HTR-8/SVneo (cell line): ENCODE data around the gene ADD2.

Experiments used
- DNase-seq: peaks from one replicate; pipeline ENCODE4 v3.0.0; 2011; ENCODE audit warnings: low spot score, mixed read lengths; ENCODE audit not compliant: insufficient read length
- FAIRE-seq: peaks from 2 replicates; lab custom pipeline; 2011; peaks lifted over from hg19 to GRCh38; lab: Jason Lieb, UNC

Gene ADD2

DNA sequence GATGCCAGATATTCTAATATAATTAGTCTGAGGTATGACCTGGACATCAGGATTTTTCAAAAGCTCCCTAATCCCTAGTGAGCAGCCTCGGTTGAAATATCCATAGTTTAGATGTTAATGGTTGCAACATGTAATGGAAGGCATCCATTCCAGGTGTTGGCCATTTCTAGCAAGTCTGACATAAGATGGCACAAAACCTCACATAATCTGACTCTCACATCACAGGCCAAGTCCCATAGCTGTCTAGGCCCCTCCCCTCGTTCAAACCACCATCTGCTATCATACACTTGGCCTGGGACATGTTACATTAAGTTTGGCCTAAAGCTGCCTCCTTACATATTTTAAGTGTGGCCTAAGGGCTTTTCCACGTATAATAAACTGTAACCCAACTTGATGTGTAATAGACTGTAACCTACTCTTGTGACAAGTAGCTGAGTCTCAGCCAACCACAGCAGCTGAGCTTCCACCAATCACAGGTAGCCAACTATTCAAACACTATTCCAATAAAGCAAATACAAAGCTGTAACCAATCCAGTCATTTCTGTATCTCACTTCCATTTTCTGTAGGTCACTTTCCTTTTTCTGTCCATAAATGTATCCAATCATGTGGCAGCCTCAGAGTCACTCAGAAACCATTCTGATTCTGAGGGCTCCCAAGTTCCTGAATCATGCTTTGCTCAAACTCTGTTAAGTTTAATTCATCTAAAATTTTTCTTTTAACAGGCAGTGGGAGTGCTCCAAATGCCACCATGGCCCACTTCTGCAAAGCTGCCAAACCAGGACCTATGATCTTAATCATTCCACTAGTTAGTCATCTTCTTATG, 59.4 kb downstream of the ADD2 start:
- DNase-seq (no peak), FAIRE-seq (peak; percentile 63)

DNA sequence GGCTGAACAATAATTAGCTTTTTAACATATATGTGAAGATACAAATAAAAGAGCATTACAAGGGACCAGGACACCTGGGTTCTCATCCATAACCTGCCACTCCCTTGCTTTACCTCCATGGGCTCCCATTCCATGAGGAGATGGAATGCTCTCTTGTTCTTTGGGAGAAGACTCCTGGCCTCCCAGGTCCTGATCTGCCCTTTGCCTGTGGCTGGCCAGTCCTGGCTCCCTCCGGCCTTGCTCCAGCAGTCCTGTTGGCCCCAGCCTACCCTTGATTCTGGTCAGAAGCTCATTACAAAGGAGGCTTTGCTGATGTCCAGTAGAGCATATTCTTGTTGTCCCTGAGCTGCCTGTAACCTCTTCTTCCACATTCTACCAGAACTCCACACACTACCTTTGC, 60.3 kb downstream of the ADD2 start:
- FAIRE-seq (peak; percentile 28), DNase-seq (no peak)

DNA sequence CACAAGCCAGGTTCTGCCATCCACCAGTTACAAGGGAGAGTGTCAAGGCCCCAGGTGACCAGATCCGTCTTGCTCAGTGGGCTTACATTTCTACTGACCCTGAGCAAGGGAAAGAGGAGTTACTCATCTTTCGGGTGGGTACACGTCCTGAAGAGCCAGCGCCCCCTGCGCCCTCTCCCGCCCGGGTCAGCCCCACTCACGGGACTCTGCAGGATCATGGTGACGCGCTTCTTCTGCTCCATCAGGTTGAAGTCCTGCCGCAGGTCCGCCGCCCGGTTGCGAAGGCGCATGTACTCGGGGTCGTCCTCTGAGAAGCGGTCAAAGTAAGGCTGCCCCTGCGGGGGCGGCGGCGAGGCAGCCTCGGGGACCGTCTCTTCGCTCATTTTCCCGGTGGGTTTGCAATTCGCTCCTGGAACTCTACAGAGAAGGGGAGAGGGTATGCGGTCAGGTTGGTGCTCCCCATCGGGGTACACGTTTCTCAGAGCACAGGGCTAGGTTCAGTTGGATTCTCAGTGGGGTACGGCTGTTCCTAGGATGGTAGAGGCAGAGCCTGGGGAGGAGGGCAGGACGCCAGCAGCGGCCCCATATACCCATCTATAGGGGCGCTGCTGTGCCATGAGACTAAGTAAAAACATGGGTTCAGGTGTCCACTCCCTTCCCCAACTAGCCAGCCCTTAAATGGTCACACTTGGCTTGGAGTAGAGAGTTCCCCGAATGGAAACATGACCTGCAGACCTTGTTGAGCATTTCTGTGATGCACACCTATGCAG, 61.8 kb downstream of the ADD2 start:
- no peak for FAIRE-seq
- no peak for DNase-seq

DNA sequence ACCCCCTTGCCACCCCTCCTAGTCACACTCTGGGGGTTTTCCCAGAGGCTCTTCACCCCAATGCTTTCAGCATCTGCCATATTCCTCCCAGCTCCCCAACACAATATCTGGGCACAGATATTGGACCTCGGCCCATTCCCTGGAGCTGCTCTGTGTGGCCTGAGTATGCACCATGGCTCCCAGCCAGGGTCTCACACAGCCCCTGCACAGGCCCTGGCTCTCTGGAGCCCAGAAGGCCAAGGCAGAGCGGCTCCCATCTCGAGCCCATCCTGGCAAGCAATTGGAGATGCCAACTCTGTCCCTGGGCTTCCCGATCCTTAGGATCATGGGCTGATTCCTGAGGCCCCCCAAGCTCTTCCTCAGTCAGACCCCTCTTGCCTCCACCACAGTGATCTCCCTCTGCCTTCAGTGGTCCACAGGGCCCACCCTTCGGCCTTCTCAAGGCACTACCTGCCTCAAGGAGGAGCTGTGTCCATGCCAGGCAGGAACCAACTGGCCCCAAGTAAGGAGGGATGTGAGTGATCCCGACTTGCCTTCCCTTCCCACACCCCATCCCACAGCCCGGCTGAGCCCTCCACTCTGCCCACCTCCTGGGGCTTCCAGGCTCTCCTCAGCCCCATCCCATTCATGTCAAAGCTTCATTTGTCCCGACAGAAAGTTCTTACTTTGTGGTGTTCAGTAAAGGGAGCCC, 62.7 kb downstream of the ADD2 start:
- FAIRE-seq: no peak
- DNase-seq: no peak

DNA sequence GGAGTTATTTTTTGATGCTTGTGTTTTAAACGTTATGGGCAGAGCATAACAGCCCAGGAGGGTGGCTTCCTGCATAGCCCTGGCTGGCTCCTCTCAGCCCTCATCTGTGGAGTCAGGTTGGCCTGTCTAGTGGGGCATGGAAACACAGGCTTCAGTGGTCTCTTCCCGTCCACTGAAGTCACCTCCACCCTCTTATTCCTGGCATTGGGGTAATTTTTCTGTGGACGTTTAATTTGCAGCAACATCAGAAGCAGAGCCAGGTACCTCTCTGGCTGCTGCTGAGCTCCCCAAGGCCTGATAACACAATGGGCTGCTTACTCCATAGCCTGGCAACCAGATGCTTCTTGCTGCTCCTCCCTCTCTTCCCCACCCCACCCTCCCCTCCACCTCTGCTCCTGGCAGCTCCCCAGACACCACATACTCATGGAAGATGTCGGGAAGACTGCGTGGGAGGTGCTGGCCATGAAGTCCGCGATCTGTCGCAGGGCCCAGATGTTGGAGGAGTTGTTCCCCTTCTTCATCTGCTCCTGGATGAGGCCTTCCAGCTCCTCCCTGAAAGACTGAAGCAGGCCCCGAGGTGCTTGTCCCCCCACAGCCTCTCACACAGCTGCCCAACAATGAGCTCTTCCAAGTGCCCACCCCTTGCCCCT, 64.0 kb downstream of the ADD2 start:
- no peak for FAIRE-seq
- DNase-seq: no peak

DNA sequence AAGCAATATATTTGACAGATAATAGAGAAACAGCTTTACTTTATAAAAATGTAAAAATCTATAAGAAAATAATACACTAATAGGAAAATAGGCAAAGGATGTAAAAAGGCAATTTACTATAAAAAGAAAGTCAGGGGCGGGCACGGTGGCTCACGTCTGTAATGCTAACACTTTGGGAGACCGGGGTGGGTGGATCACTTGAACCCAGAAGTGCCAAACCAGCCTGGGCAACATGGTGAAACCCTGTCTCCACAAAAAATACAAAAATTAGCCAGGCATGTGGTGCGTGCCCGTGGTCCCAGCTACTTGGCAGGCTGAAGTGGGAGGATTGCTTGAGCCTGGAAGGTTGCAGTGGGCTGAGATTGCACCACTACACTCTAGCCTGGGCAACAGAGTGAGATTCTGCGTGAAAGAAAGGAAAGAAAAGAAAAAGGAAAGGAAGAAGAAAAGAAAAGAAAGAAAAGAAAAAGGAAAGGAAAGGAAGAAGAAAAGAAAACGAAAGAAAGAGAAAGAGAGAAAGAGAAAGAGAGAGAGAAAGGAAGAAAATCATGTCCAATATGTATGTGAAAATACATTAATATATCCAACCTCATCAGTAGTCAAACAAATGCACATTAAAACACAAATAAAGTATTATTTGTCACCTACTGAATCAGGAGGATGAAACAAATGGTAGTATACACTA, 65.1 kb downstream of the ADD2 start:
- DNase-seq: no peak
- FAIRE-seq: no peak

DNA sequence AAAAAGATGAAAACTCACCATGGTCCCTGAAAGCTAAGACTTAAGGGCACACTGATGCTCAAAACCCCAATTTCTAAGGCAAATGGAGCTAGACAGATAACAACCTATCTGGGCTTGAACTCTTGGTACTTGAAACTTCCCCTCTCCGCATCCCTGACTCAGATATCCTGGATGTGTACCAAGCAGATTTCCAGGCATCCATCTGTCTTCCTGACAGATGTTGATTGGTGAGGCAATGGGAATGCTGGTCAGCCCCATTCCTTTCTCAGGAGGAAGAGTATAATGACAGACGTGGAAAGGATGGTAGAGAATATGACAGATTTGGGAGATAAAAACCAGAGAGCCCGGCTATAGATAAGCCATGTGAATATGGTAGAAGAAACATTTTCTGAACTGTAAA, 69.2 kb downstream of the ADD2 start:
- peak; percentile 38 for FAIRE-seq
- peak; percentile 13 for DNase-seq

DNA sequence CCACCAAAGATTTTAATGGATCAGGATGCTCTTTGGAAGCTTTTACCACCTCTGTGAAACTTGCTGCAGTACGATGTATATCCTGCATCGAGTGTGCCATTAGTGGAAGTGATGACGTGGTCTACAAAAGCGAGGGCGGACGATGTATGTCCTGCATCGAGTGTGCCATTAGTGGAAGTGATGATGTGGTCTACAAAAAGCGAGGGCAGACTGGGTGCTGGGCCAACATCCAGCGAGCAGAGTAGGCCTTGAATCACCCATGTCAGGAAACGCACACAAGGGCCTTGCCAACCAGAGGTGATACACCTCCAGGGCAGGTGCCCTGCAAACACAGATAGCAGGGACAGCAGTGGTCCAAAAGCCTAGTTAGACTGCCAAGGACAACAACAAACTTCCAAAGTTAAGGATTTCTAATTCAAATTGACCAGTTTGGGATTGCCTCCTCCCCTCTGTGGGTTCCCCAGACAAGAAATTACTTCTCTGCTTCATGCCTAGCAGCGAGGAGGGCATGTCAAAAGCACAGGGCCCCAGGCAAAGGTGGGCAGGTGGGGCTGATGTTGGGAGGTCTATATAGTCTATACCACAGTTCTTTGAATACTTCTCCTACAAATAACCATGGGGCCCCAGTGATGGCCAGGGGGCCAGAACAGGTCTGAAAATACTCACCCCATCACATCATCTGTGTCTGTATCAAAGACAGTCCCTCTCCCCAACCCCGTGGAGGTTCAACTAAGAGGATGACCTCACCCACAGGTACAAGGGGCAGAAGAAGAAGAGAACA, 70.2 kb downstream of the ADD2 start:
- DNase-seq (no peak), FAIRE-seq (no peak)

DNA sequence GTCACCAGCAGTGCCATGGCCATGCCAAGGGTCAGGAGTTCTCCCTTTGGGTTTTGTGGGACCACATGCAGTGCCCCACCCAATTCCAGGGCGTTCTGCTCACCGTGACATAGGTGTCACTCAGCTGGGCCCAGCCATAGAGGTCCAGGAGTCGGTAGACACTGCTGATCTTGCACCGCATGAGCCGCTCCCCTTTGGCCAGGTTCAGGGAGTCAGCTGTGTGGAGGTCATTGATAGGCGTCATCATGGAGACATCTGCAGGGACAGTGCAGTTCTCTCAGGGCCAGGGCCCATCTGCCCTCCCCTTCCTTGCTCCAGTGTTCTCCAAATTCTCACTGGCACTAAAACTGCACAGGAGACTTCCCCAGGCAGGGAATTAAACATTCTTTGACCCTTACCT, 71.9 kb downstream of the ADD2 start:
- no peak for DNase-seq
- FAIRE-seq: no peak

DNA sequence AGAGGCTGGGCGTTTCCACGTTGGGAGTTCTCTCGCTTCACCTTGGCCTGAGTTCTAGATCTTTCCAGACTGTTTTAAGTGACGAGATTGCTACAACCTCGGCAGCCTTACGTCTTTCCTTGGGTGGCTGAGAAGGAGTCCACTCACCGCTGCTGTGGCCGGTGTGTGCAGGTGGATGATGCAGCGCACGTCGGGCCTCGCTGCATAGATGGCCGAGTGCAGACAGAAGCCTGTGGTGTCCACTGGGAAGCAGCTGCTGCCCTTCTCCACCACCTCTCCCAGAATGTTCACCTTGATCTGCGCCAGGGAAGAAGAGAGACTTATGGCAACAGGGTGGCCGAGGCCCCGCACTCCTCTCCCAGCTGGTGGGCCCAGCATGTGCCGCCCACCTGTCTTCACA, 75.7 kb downstream of the ADD2 start:
- FAIRE-seq (no peak), DNase-seq (no peak)

DNA sequence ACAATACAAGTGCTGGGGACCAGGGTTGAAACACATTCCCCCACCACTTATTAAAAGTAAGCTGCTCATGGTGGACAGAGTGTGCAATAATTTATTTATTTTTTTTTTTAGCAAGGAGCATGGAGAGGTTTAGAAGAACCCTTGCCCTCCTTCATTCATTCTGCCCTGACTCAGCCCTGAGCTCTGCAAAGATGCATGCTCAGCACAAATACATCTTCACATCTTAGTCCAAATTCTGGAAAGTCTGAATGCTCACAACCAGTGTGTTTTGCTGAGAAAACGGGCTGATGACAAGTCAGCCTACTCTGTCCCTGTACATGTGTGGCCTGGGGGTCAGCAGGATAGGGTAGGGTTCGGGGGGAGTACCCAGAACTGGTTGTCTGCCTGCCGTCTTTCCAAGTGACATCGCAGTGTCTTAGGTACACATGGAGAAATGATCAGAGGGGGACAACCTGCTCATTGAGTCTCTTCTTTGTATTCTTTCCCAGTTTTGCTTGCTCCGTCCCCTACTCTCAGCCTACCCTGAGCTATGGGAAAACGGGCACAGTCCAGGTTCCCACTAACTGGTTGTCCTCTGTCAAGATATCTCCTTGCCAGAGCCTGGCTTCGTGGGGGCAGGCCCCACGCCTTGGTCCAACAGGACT, 76.4 kb downstream of the ADD2 start:
- DNase-seq (no peak), FAIRE-seq (no peak)

DNA sequence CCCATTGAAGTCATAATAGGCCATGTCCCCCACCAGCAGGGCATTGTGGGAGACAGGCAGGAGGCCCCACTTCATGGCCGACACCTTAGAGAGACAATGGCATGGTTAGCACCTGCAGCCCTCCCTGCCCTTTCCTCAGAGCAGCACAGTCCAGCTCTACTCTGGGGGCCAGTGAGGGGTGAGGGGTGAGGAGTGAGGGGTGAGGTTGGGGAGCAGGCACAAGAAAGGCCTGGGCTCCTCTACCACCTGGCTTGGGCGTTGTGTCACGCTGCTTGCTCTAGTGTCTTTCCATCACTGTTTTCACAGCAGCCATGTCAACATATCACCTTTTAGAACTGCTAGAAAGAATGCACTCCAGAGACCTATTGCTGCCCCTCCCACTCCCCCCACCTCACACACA, 77.2 kb downstream of the ADD2 start:
- DNase-seq: no peak
- no peak for FAIRE-seq

DNA sequence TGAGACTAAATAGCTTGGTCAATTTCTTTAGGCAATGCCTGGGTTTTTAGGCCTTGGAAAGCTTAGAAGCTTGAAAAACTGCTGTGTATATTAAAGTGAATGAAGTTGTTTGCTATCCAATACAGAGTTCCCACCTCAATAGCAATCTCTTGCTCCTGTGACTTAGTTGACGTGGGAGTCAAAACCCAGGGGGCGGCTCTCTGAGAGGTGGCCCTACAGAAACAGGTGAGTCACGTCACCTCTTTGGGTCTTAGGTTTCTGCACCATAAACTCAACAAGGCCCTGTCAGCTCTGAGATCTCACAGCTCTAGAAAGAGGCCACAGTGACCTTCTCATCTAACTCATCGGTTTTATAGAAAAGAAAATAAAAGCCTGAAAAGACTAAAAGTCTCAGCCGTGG, 79.6 kb downstream of the ADD2 start:
- no peak for FAIRE-seq
- no peak for DNase-seq

DNA sequence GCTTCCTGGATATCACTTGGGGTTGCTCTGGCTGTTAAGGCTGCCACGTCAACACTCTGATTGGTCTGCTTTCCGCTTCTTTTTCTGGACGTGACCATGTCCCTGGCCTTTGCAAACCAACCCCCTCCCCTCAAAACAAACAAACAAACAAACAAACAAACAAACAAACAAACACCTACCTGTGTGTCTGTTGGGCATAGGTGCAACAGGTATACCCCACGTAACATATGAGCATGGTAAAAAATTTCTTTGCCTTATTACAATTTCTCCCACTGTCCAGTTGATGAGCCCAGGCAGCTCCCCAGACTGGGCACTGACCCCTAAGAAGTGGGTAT, 80.6 kb downstream of the ADD2 start:
- DNase-seq (no peak), FAIRE-seq (no peak)

DNA sequence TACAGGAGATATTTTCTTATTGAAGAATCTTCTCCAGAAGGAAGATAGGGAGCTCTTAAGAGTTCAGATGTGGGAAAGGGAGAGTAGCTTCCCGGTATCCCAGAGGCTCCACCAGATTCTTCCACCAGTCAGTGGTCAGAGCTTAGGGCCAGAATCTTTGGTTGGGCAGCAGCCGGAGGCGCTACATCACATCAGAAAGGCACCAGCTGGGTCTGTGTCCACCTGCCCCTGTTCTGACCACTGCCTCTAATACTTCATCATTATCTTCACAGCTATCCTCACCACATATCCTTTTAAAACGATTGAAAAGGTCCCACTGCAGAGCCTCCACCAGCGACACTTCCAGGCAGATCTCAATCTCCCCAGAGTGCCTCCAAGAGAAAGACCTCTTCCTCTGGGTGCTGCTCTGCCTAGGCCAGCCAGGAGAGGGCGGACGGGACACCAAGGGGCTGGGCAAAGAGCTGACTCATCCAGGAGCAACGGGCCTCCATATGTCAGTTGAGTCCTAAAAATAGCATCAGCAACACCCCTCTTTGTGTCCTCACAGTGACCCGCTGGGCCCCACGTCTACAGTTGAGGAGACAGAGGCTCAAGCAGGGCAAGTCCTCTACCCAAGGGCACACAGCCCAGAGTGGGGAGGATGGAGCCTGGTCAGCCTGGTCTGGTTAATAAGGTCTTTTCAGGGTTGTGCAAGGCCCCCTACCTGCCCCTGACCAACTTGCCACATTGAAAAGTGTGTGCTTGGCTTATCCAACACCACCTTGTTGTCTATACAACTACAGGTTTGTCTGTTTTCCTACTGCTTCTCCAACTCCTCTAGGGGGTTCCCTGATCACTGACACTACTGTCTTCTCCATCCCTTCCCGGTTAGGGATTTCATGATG, 81.2 kb downstream of the ADD2 start:
- DNase-seq (peak; percentile 85), FAIRE-seq (peak; percentile 13)

DNA sequence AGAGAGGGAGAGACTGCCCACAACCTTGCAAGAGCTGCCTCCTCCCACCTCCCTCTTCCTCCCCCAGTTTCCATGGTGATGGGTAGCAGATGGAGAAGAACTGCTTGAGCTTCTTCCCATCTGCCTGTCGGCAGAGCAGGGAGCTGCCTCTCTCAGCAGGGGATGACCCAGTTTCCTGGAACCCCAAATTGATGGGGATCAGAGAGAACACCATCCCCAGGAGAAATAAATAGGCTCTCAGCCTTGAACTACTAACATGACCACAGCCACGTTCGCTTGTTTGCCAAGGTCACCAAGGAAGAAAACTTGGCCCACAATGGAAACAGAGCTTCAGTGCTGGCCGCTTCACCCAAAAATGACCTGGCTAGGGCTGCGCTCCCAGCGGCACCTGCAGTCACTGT, 82.2 kb downstream of the ADD2 start:
- FAIRE-seq (no peak), DNase-seq (no peak)

DNA sequence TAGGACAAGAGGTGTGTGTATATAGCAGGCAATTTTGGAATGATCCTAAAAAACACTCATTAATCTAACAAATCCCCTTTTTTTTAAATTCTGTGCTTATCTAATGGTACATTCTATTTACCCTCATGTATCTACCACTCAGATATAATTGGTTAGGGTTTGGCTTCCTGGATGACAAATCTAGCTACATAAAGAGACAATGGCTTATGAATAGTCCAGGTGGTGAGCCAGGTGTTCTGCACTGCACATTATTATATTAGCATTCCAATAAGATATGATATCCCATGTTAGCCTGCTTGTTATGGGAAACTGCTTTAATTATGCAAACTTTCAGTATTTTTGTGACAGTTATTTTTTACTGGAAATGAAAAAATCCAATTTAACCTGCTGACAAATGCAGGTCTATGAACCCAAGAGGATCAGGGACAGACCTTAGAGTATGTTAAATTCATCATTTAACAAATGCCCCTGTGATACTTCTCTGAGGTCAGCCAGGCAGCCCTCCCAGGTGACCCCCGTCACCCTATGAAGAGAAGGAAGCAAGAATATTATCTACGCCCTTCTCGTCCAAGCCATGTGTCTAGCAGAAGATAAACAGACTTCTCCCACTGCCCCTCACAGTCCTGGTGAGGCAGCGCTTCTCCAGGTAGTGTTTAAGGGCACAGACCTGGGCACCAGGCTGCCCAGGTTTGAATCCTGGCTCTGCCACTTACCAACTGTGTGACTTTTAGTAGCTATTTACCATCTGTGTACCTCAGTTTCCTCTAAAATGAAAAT, 83.0 kb downstream of the ADD2 start:
- FAIRE-seq (no peak), DNase-seq (no peak)
